ENCODE measurements around the gene FEZ2.

FEZ2 gene

GRCh38 chr2:36597003-36597531 is 901 bp downstream of the FEZ2 start:
- Histone ChIP-seq H3K9ac (peak overlapping the region; percentile 72; the same call in 1 of the 2 replicates), H2AFZ (ENCODE audit: low read depth) (peak overlapping the region; percentile 83), H3K27ac (peak overlapping the region; percentile 55), H3K27me3 (ENCODE audit: insufficient read depth, low read depth) (no peaks in the 10 kb centered on the region), H3K4me2 (peak overlapping the region; percentile 91), H4K20me1 (ENCODE audit: insufficient read depth) (no peaks in the 10 kb centered on the region), H3K4me1 (ENCODE audit: low read depth, poor library complexity, severe bottlenecking) (peaks cover 11% of the 10 kb centered on the region), H3K36me3 (ENCODE audit: insufficient read depth) (no peaks in the 10 kb centered on the region), H3K79me2 (ENCODE audit: insufficient read depth, low read depth) (peaks cover 12% of the 10 kb centered on the region; the same call in 1 of the 2 replicates), H3K4me3 (IDR thresholded peaks at IDR 0.05; ENCODE audit: insufficient read depth, low read depth, low read length) (peak overlapping the region; percentile 77)
- TF ChIP-seq CTCF (conservative IDR thresholded peaks at IDR 0.05; ENCODE audit: low read depth, low read length): no peak

- Histone ChIP-seq H3K27me3 (ENCODE audit: insufficient read depth, low read depth) (no peaks in the 10 kb centered on the region), H3K4me1 (ENCODE audit: low read depth, poor library complexity, severe bottlenecking) (peaks cover 11% of the 10 kb centered on the region), H3K27ac (no peak overlapping the region), H3K36me3 (ENCODE audit: insufficient read depth) (no peaks in the 10 kb centered on the region), H3K4me2 (no peak overlapping the region), H2AFZ (ENCODE audit: low read depth) (no peak overlapping the region), H4K20me1 (ENCODE audit: insufficient read depth) (no peaks in the 10 kb centered on the region), H3K79me2 (ENCODE audit: insufficient read depth, low read depth) (peaks cover 12% of the 10 kb centered on the region; the same call in 1 of the 2 replicates), H3K9ac (no peak overlapping the region), H3K4me3 (IDR thresholded peaks at IDR 0.05; ENCODE audit: insufficient read depth, low read depth, low read length) (no peak overlapping the region)
- TF ChIP-seq CTCF (conservative IDR thresholded peaks at IDR 0.05; ENCODE audit: low read depth, low read length): no peak
These were observed 1.6 kb downstream of the FEZ2 start for GRCh38 chr2:36596397-36596796.

- peaks cover 11% of the 10 kb centered on the region for H3K4me1 ChIP-seq (ENCODE audit: low read depth, poor library complexity, severe bottlenecking)
These were observed 3.1 kb downstream of the FEZ2 start for GRCh38 chr2:36594849-36595248.

GRCh38 chr2:36589230-36589630 is 8.7 kb downstream of the FEZ2 start:
- no peaks in the 10 kb centered on the region for H3K27me3 ChIP-seq (ENCODE audit: insufficient read depth, low read depth)
- H2AFZ ChIP-seq (ENCODE audit: low read depth): no peak overlapping the region
- no peaks in the 10 kb centered on the region for H3K4me1 ChIP-seq (ENCODE audit: low read depth, poor library complexity, severe bottlenecking)
- no peaks in the 10 kb centered on the region for H4K20me1 ChIP-seq (ENCODE audit: insufficient read depth)
- TF ChIP-seq CTCF (conservative IDR thresholded peaks at IDR 0.05; ENCODE audit: low read depth, low read length): no peak
- H3K4me3 ChIP-seq (IDR thresholded peaks at IDR 0.05; ENCODE audit: insufficient read depth, low read depth, low read length): no peak overlapping the region
- no peak overlapping the region for H3K4me2 ChIP-seq
- no peak overlapping the region for H3K27ac ChIP-seq
- no peaks in the 10 kb centered on the region for H3K79me2 ChIP-seq (ENCODE audit: insufficient read depth, low read depth)
- no peak overlapping the region for H3K9ac ChIP-seq
- H3K36me3 ChIP-seq (ENCODE audit: insufficient read depth): no peaks in the 10 kb centered on the region

More at GRCh38 chr2:36594849-36595248, 3.1 kb downstream of the FEZ2 start:
- Histone ChIP-seq H3K27ac (no peak overlapping the region), H4K20me1 (ENCODE audit: insufficient read depth) (no peaks in the 10 kb centered on the region), H3K36me3 (ENCODE audit: insufficient read depth) (no peaks in the 10 kb centered on the region), H3K79me2 (ENCODE audit: insufficient read depth, low read depth) (peaks cover 12% of the 10 kb centered on the region; the same call in 1 of the 2 replicates), H3K27me3 (ENCODE audit: insufficient read depth, low read depth) (no peaks in the 10 kb centered on the region), H3K4me3 (IDR thresholded peaks at IDR 0.05; ENCODE audit: insufficient read depth, low read depth, low read length) (no peak overlapping the region), H2AFZ (ENCODE audit: low read depth) (no peak overlapping the region), H3K4me2 (no peak overlapping the region), H3K9ac (no peak overlapping the region)
- no peak for TF ChIP-seq CTCF (conservative IDR thresholded peaks at IDR 0.05; ENCODE audit: low read depth, low read length)
